Panc1 (cell line): ENCODE measurements around the gene PPP1R14C. TPM values are rescaled to one million over a fixed set of nuclear protein-coding genes. Genes with fewer than 3 reads are reported as not detected.

ENCODE experiments used
- ATAC-seq: fragments of 200-7000 bp; cut with Tn5 transposase; 2 replicates; pipeline ENCODE4 v1.9.1; 2020; ENCODE audit warnings: mild to moderate bottlenecking, moderate library complexity
- BruUV-seq: library from RNA; stranded (reverse); fragments of 400-500 nt; replicated peaks from 2 replicates; lab custom pipeline; 2021; lab: Mats Ljungman, UMichigan
- CTCF ChIA-PET: fragments of 300-600 bp; sonication (Branson Sonifier 250); formaldehyde crosslinking; loops from one replicate; lab custom pipeline; 2022; ENCODE audit warnings: antibody characterized with exemption; lab: Charles Lee
- POLR2A ChIA-PET: fragments of 300-600 bp; sonication (Branson Sonifier 250); formaldehyde crosslinking; loops from one replicate; lab custom pipeline; 2022; ENCODE audit warnings: antibody characterized with exemption; lab: Charles Lee
- DNase-seq: peaks from one replicate; pipeline ENCODE4 v3.0.0-alpha.2; 2010; ENCODE audit warnings: low read depth, low spot score
- H3K27ac ChIP-seq: 2 replicates; pipeline ENCODE4 v1.5.1; 2011; ENCODE audit warnings: mild to moderate bottlenecking, low read length, inconsistent platforms
- H3K27me3 ChIP-seq: fragments of 200-500 bp; sonication (Bioruptor generic); 2 replicates; pipeline ENCODE4 v1.6.0; 2014; ENCODE audit warnings: low read length, inconsistent platforms; ENCODE audit not compliant: control insufficient read depth, insufficient read depth
- H3K36me3 ChIP-seq: fragments of 200-500 bp; sonication (Bioruptor generic); 2 replicates; pipeline ENCODE4 v1.5.1; 2014; ENCODE audit warnings: inconsistent platforms, mild to moderate bottlenecking, low read length, moderate library complexity; ENCODE audit not compliant: control insufficient read depth, insufficient read depth
- H3K4me1 ChIP-seq: 2 replicates; pipeline ENCODE4 v1.5.1; 2011; ENCODE audit warnings: inconsistent platforms, mild to moderate bottlenecking, low read length, moderate library complexity; ENCODE audit not compliant: control insufficient read depth, insufficient read depth
- H3K4me3 ChIP-seq, 2 experiments: 2 replicates each; pipeline ENCODE4 v1.5.1; 2011 to 2012; ENCODE audit warnings: low read depth in 2 of 2, low read length in 2 of 2, mild to moderate bottlenecking in 2 of 2, inconsistent platforms in 1 of 2, moderate library complexity in 1 of 2
- H3K9me3 ChIP-seq: fragments of 200-500 bp; sonication (Bioruptor generic); 2 replicates; pipeline ENCODE4 v1.5.1; 2014; ENCODE audit warnings: low read depth, mild to moderate bottlenecking, inconsistent platforms, low read length, moderate library complexity; ENCODE audit not compliant: control insufficient read depth, insufficient read depth
- CTCF ChIP-seq: fragments of 450-650 bp; IDR thresholded peaks from 2 replicates; pipeline ENCODE4 v1.5.1; 2017; ENCODE audit warnings: mild to moderate bottlenecking
- POLR2AphosphoS5 ChIP-seq: IDR thresholded peaks from 2 replicates; pipeline ENCODE4 v1.6.1; 2012; ENCODE audit warnings: mild to moderate bottlenecking, low read depth, low read length, moderate library complexity
- REST ChIP-seq, 2 experiments: IDR thresholded peaks; 2 replicates each; pipeline ENCODE4 v1.6.1; 2011 to 2012; ENCODE audit warnings: low read depth in 2 of 2, control low read depth in 1 of 2, low read length in 1 of 2, mild to moderate bottlenecking in 1 of 2, moderate library complexity in 1 of 2; ENCODE audit not compliant: insufficient read depth in 1 of 2
- SIN3A ChIP-seq: IDR thresholded peaks from 2 replicates; pipeline ENCODE4 v1.6.1; 2012; ENCODE audit warnings: low read depth, mild to moderate bottlenecking, low read length, moderate library complexity, borderline replicate concordance; ENCODE audit not compliant: insufficient read depth
- TCF7L2 ChIP-seq: IDR thresholded peaks from 2 replicates; pipeline ENCODE4 v1.6.1; 2011; ENCODE audit warnings: mild to moderate bottlenecking, low read depth, low read length, inconsistent platforms
- in situ Hi-C: cut with HindIII; loops from 2 replicates; pipeline ENCODE4 v1.10.0; 2016; ENCODE audit warnings: low sequenced_read_pairs, low pct_unique_long_range_greater_than_20kb
- intact Hi-C: fragments of 100-400 bp; cut with micrococcal nuclease; formaldehyde crosslinking; loops from one replicate; pipeline ENCODE4 v1.10.0; 2022; ENCODE audit not compliant: unreplicated experiment
- total RNA-seq: library from RNA; stranded (reverse); gene quantifications from one replicate; pipeline ENCODE4 v1.2.1, GENCODE V29; 2021; ENCODE audit not compliant: unreplicated experiment

PPP1R14C gene
- total RNA-seq, 1 experiment from 2014 or later: not detected

- peaks cover 6% of the 10 kb centered on the region; the same call in 1 of the 2 replicates for H3K27me3 ChIP-seq
- H3K36me3 ChIP-seq: no peaks in the 10 kb centered on the region
- H3K9me3 ChIP-seq: no peaks in the 10 kb centered on the region
- no TSS peak for BruUV-seq
- intact Hi-C loops (no loop called here), in situ Hi-C loops (no loop called here)
- POLR2A ChIA-PET: no interaction called here
- no peaks in the 10 kb centered on the region for H3K4me1 ChIP-seq
- ATAC-seq: no peak
- H3K4me3 ChIP-seq: no peak overlapping the region
- CTCF ChIA-PET: no interaction called here
- H3K27ac ChIP-seq: no peak overlapping the region
- no peak for DNase-seq
- no peak for TF ChIP-seq SIN3A
Measured at GRCh38 chr6:150251566-150252186, 108.8 kb downstream of the PPP1R14C start.

GRCh38 chr6:150252714-150253444 lies 110.0 kb downstream of the PPP1R14C start:
- intact Hi-C loops (no loop called here), in situ Hi-C loops (no loop called here)
- Histone ChIP-seq H3K4me3 (no peak overlapping the region), H3K4me1 (no peaks in the 10 kb centered on the region), H3K36me3 (no peaks in the 10 kb centered on the region), H3K27ac (no peak overlapping the region), H3K27me3 (peaks cover 7% of the 10 kb centered on the region; the same call in 1 of the 2 replicates), H3K9me3 (no peaks in the 10 kb centered on the region)
- ATAC-seq (no peak), DNase-seq (no peak)
- BruUV-seq: no TSS peak
- TF ChIP-seq TCF7L2 (no peak), POLR2AphosphoS5 (no peak), REST (IDR thresholded peaks at IDR 0.05; ENCODE audit: insufficient read depth in 1 of 2, low read depth in 2 of 2, low read length in 1 of 2) (no peak), CTCF (no peak), SIN3A (no peak)
- ChIA-PET CTCF (interaction anchor here (0.5 kb wide), 1 partner anchor 330 kb away, joined by 8 read pairs; no protein-coding TSS in a partner anchor), POLR2A (no interaction called here)

- Histone ChIP-seq H3K27ac (no peak overlapping the region), H3K4me1 (no peaks in the 10 kb centered on the region), H3K9me3 (no peaks in the 10 kb centered on the region), H3K27me3 (peaks cover 7% of the 10 kb centered on the region; the same call in 1 of the 2 replicates), H3K36me3 (no peaks in the 10 kb centered on the region), H3K4me3 (no peak overlapping the region)
- BruUV-seq: no TSS peak
- TF ChIP-seq TCF7L2 (no peak), CTCF (no peak), POLR2AphosphoS5 (no peak), REST (IDR thresholded peaks at IDR 0.05; ENCODE audit: insufficient read depth in 1 of 2, low read depth in 2 of 2, low read length in 1 of 2) (no peak), SIN3A (no peak)
- ATAC-seq (no peak), DNase-seq (no peak)
- in situ Hi-C loops (no loop called here), intact Hi-C loops (no loop called here)
- ChIA-PET CTCF (no interaction called here), POLR2A (no interaction called here)
Measured at GRCh38 chr6:150253489-150253888, 110.6 kb downstream of the PPP1R14C start.
